Measurements from ENCODE around the gene DCAF5. TPM values are rescaled to one million over a fixed set of nuclear protein-coding genes. Genes with fewer than 3 reads are reported as not detected.
A peak's percentile ranks its signal among the peaks of the same experiment; 100 is the strongest.

DCAF5 gene
- total and polyA plus RNA-seq, 2 of the 13 experiments (the other 11 are each of a cell fraction or from before 2014, with no cell fraction given), result 13.4 to 31.6 TPM

DNA sequence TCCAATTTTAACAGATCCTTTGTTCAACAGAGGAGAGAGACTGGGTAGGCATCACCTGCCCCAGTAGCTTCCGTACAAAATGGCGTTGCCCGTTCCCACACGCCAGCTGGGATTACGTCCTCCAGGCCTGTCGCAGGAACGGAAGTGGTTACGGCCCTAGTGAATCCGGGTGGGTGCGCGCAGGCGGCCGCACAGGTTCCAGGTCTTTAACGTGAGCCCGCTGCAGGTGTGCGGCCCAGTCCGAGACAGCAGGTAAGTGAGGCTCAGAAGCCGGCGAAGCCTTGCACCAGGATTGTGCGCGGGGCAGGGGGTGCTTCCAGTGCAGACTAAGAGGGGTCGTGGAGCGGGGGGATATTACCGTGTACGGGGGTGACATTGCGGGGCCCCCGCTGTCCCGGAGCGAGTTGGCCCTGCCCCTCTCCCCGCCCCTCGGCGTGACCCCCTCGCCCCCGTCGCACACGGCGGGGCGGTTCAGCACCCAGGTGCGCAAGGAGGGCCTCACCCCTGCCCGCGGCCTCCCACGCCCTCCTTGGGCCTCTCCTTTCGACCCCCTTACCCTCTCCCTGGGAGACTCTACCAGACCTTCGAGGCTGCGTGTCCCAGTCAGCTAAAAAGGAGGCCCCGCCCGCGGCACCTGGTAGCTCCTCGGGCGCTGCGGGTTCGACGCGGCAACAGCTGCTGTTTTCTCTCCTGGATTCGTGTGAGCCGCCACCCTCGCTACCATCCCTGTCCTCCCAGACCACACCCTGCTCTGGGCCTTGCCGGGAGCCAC is 38.6 kb upstream of the DCAF5 start, which contains the start of gene EXD2 (continued):
- TF ChIP-seq ARID3A (IDR thresholded peaks at IDR 0.05; ENCODE audit: low read depth, low read length), result no peak
- peak; percentile 70; the same call in 1 of the 2 replicates for TF ChIP-seq ZNF256 (CRISPR knock-in tag; conservative IDR thresholded peaks at IDR 0.05)
- TF ChIP-seq MAZ (IDR thresholded peaks at IDR 0.05; ENCODE audit: borderline replicate concordance, low read depth, low read length), result peak; percentile 50; the same call in 1 of the 2 replicates
- peak; percentile 87 for TF ChIP-seq MAZ (CRISPR knock-in tag; IDR thresholded peaks at IDR 0.05; ENCODE audit: low read depth)
- no peak; the same call in 1 of the 2 replicates for TF ChIP-seq NR1H2 (CRISPR knock-in tag; IDR thresholded peaks at IDR 0.05; ENCODE audit: borderline replicate concordance, low read depth)
- TF ChIP-seq ZNF329 (CRISPR knock-in tag; IDR thresholded peaks at IDR 0.05; ENCODE audit: low read depth), result no peak
- peak; percentile 74 for TF ChIP-seq JUN (CRISPR knock-in tag; IDR thresholded peaks at IDR 0.05)
- TF ChIP-seq THAP8 (CRISPR knock-in tag; IDR thresholded peaks at IDR 0.05; ENCODE audit: borderline replicate concordance), result no peak
- peak; percentile 93 for TF ChIP-seq ZFP91 (CRISPR knock-in tag; IDR thresholded peaks at IDR 0.05; ENCODE audit: borderline replicate concordance)
- no peak for TF ChIP-seq REL (CRISPR knock-in tag; conservative IDR thresholded peaks at IDR 0.05)
- TF ChIP-seq CHD2 (IDR thresholded peaks at IDR 0.05; ENCODE audit: low read depth, low read length), result 0 out of 2 replicates have a peak, but pooled peaks have one; percentile 51
- no peak for TF ChIP-seq ZNF713 (CRISPR knock-in tag; IDR thresholded peaks at IDR 0.05)
- TF ChIP-seq, protein P1, sequence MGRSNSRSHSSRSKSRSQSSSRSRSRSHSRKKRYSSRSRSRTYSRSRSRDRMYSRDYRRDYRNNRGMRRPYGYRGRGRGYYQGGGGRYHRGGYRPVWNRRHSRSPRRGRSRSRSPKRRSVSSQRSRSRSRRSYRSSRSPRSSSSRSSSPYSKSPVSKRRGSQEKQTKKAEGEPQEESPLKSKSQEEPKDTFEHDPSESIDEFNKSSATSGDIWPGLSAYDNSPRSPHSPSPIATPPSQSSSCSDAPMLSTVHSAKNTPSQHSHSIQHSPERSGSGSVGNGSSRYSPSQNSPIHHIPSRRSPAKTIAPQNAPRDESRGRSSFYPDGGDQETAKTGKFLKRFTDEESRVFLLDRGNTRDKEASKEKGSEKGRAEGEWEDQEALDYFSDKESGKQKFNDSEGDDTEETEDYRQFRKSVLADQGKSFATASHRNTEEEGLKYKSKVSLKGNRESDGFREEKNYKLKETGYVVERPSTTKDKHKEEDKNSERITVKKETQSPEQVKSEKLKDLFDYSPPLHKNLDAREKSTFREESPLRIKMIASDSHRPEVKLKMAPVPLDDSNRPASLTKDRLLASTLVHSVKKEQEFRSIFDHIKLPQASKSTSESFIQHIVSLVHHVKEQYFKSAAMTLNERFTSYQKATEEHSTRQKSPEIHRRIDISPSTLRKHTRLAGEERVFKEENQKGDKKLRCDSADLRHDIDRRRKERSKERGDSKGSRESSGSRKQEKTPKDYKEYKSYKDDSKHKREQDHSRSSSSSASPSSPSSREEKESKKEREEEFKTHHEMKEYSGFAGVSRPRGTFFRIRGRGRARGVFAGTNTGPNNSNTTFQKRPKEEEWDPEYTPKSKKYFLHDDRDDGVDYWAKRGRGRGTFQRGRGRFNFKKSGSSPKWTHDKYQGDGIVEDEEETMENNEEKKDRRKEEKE (IDR thresholded peaks at IDR 0.05), result no peak
- TF ChIP-seq ZNF24 (IDR thresholded peaks at IDR 0.05), result no peak; the same call in 1 of the 2 replicates
- no peak for TF ChIP-seq ARID2 (CRISPR knock-in tag; IDR thresholded peaks at IDR 0.05; ENCODE audit: borderline replicate concordance)
- no peak; the same call in 1 of the 2 replicates for TF ChIP-seq ZFP82 (CRISPR knock-in tag; IDR thresholded peaks at IDR 0.05; ENCODE audit: borderline replicate concordance)
- TF ChIP-seq, protein P2, sequence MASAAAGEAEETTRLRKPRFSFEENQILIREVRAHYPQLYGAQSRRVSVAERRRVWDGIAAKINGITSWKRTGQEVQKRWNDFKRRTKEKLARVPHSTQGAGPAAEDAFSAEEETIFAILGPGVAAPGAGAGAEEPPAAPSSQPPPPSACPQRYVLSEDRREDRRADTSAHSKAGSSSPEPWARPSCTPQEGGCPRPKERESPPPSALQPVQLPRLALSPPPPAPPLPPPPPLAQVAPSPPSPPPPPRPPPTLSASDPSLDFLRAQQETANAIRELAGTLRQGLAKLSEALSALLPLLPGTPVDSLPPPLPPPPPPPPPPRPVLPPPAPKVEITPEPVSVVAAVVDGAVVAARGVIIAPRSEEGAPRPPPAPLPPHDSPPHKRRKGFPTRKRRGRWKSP (CRISPR knock-in tag; IDR thresholded peaks at IDR 0.05), result 0 out of 2 replicates have a peak, but pooled peaks have one; percentile 56
- TF ChIP-seq EEA1 (CRISPR knock-in tag; IDR thresholded peaks at IDR 0.05; ENCODE audit: borderline replicate concordance), result peak; percentile 22; the same call in 1 of the 2 replicates
- TF ChIP-seq ZBTB26 (CRISPR knock-in tag; IDR thresholded peaks at IDR 0.05; ENCODE audit: borderline replicate concordance), result peak; percentile 69; the same call in 1 of the 2 replicates

Data from HepG2 (cell line).